COLO668 (cell line): ENCODE data around the gene BMP10.

ENCODE experiments used
- DNase-seq: peaks from one replicate; lab custom pipeline; 2025; ENCODE audit not compliant: unreplicated experiment; lab: John Stamatoyannopoulos, UW

BMP10 gene

DNA sequence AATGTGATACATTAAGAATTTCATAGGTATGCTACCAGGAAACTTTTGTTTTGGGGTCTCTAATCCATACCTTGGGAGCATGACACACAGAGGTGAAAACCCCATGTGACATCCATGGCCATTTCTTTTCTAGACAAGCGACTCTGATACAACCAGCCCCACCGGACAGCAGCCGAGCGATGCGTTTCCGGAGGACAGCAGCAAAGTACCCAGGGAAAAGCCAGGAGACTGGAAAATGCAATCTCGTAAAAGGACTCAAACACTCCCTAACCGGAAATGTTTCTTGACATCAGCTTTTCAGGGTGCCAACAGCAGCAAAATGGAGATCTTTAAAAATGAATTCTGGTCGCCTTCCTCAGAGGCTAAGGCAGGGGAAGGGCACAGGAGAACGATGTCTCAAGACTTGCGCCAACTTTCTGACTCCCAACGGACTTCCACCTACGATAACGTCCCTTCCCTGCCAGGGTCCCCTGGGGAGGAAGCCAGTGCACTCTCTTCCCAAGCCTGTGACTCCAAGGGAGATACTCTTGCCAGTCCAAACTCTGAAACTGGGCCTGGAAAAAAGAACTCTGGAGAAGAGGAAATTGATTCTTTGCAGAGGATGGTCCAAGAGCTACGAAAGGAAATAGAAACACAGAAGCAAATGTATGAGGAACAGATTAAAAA lies 48.9 kb downstream of the BMP10 start:
- no peak for DNase-seq

DNA sequence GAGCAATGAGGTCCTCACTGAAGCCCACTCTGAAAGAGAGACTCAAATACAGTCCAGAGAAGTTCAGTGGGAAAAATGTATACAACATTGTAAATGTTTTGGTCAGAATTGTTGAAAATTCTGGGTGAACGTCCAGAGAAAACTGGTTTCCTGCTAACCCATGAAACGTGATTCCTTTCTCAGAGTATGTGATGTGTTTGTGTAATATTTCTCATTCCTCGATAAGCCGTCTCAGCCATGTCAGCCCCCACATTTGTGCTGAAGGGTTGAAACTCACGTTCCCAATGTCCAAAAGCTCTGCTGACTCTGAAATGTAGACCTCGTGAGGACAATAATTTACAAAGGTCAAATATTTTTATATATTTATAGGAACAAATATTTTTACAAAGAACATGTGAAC lies 51.6 kb downstream of the BMP10 start:
- no peak for DNase-seq

- DNase-seq, result no peak
Measured at GRCh38 chr2:68817306-68817705, 53.9 kb downstream of the BMP10 start.
